Activated CD4-positive, alpha-beta T cell treated with anti-CD3 and anti-CD28 coated beads, Interleukin-2, amount 50 U/mL, for 48 hours (primary cell): ENCODE results near the gene RMDN2.
"Not testable (repeated sequence)": the region's sequence is repeated elsewhere in the genome, so short reads cannot be mapped to it uniquely, and the experiment has no call there.

Experiments
- DNase-seq, 2 experiments: peaks; one replicate each; pipeline ENCODE4 v3.0.0-alpha.2; 2020

Gene RMDN2

DNA sequence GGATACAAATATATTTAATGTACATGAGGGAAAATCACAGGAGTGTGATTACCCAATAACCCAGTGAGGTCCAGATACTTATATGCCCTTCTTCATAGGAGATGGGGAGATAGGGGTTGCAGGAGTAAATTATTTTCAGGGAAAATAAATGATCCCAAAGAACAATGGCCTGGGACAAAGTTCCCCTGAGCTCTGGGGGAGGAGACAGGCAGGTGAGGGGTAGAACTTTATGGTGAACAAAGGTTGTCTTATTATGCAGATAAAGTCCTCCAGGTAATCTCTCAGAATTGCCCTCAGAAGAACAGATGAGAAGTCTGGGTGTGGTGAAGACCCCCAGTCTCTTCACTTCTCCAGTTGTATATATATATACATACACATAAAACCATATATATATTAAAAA, 22.1 kb upstream of the RMDN2 start:
- DNase-seq, result no peak

DNA sequence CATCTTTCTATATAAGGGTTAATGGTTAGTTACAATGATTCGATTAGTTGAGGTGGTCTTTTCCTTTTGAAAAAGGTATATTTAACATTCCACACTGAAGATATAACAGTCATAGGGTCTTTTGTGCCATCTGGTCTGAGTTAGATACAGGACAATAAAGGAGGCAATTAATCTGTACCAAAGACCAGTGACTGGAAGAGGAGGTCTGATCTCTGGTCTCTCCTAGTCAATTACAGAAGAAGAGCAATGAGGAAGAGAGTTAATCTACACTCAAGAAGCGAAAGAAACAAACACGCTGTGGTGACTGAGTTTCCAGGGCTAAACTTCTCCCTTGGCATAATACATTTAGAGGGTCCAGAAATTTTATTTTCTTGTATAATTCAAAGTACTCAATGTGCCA, 20.7 kb upstream of the RMDN2 start:
- no peak for DNase-seq

DNA sequence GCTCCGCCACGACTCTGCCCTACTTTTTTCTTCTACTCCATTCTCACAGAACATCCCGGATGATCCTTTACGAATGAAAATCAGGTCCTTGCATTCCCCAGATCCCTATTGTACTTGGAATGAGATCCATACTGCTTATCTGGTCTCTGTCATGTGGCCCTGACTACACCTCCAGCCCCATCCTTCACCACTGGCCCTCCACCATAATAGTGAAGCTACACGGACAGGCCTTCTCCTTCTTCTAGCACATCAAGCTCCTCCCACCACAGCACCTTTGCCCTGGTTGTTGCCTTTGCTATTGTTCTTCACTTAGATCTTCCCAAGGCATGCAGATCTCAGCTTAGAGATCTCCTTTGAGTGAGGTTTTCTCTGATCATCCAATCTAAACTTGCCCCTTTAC, 20.1 kb upstream of the RMDN2 start:
- no peak for DNase-seq

GRCh38 chr2:37906131-37906530, 19.0 kb upstream of the RMDN2 start:
- DNase-seq, result no peak

DNA sequence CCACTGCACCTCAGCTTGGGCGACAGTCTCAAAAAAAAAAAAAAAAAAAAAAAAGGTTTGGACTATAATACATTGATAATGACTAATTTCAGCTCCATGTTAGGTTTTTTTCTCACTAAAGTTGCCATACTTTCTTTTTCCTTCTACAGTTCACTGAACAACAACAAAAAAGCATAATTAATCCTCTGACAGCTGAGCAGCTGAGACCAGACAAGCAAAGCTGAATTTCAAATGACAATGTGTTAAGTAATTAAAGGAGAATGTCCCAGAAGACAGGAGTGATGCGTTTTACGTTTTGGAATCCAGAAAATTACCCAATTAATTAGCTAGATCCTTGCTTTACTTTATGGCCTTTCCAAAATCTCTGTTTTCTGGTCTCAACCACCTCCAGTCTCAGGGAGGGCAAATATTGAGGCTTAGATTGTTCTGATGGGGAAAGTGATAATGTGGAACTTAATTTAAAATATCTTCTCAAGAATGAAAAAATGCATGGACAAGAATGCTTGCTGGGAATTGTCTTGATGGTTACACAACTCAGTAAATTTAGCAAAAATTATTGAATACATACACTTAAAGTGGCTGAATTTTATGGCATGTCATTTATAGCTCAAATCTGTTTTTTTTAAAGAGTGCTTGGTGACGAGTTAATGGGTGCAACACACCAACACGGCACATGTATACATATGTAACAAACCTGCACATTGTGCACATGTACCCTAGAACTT, 17.4 kb upstream of the RMDN2 start:
- no peak for DNase-seq

- no peak for DNase-seq
Measured at GRCh38 chr2:37911296-37911873, 13.7 kb upstream of the RMDN2 start.

- DNase-seq, result no peak
Measured at GRCh38 chr2:37912056-37912455, 13.0 kb upstream of the RMDN2 start.

DNA sequence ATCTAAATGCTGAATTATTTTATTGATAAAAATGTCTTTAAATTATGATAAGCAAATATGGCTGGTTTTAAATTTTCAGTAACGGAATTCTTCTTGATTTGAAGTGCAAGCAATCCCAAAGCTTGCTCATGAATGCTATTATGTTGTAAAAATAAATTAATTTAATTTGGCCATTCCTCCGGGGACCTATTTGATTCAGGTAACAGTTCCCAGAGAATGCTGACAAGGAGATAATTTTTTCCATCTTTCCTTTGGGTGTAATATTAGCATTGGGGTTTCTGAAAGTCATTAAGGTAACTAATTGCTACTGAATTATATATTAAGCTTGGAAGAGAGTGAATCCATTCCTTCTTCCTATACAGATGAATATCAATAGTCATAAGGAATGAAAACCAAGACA, 12.5 kb upstream of the RMDN2 start:
- no peak for DNase-seq

DNA sequence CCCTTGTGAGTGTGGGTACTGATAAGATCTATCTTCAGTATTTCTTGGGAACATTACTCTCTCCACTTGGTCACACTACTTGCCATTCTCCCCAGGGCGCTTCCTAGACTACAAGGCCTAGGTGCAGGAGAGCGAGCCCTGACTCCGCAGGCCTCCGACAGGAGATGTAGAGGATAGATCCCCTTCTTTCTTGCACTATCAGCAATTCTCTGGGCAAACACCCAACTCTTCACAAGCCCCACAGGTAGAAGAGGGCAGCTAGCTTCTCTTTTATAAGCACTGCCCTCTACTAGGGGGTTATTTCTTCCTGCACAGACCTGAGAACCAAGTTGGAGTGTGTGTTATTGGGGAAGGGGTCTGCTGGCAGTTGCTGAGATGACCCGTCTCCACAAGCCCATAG, 10.7 kb upstream of the RMDN2 start:
- DNase-seq, result no peak

- no peak for DNase-seq
Measured at GRCh38 chr2:37915773-37916172, 9.3 kb upstream of the RMDN2 start.

DNA sequence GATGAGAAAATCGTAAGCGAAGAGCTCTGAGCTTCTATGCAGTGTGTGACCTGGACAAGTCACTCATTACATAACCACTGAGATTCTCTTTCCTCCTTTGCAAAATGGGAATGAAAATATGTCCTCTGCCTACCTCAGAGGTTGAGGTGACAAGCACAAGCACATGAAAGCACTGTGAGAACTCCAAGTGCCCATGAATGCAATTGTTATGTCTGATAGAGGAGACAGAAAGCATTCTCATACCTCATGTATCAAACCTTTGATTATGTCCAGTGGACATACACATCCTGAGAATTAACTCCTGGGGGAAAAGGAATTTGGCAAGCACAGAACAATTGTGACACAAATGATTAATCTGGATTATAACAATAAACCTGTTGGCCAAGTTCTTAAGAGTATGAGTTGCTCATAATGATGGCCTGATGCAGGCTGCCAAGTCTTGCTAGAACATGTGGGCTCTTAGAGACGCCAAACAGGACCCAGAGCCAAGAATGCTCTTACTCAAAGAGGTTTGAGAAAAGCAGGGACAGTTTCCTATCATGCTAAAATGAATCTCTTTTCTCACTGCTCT, 8.5 kb upstream of the RMDN2 start:
- no peak for DNase-seq

DNA sequence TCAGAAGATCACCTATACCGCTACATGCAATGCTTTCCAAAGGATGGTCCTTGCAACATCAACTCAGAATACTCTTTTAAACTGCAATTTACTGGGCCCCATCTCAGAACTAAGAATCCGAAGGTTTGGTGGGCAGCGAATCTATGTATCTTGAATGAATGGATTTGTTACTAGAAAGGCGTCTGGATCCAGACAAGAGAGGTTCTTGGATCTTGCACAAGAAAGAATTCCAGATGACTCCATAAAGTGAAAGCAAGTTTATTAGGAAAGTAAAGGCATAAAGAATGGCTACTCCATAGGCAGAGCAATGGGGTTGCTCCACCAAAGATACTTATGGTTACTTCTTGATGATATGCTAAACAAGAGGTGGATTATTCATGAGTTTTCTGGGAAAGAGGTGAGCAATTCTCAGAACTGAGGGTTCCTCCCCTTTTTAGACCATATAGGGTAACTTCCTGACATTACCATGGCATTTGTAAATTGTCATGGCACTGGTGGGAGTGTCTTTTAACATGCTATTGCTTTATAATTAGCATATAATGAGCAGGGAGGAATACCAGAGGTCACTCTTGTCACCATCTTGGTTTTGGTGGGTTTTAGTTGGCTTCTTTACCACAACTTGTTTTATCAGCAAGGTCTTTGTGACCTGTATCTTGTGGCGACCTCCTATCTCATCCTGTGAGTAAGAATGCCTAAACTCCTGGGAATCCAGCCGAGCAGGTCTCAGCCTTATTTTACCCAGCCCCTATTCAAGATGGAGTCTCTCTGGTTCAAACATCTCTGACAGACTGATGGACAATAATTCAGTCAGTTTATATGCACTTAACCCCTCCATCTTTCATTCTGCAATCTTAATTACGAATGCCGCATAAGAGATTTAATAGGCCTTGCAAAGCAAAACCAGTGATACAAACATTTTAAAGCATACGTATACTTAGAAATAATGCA, 7.5 kb upstream of the RMDN2 start:
- no peak for DNase-seq

GRCh38 chr2:37918742-37919186, 6.3 kb upstream of the RMDN2 start:
- no peak for DNase-seq

DNA sequence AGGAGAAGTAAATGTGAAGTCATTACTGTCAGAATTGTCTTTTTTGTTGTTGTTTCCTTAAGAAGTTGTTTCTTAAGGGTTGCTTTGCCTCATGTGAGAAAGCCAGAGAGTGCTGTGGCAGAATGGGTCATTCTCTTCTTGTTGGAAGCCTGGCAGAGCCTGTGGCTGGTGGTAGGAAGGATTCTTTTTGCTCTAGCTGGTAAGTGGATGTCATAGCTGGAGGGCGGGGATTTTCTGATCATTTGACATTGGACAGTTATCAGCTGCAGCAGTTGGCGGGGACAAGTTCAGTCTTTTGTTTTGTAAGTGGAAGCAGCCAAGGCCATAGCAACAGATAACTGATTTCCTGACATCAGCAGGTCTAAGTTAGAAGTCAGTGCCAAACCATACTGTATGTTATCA, 5.5 kb upstream of the RMDN2 start:
- no peak for DNase-seq

DNA sequence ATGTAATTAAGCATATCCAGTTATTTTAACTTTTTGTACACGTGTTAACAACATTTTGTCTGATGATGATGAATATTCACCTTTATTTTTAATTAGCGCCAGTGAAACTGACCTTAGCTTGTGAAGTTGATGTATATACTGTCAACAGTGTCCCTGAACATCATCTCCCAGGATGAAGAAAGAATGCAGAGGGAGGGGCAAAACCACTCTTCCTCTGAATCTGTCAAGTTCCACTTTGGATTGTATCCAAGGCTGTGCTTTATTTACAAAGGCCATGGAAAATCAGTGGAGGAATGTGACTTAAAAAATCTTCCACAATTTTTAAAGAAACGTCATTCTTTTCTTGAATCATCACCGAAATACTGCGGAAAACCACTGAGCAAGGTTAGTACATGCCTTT, 4.5 kb upstream of the RMDN2 start:
- no peak for DNase-seq

DNA sequence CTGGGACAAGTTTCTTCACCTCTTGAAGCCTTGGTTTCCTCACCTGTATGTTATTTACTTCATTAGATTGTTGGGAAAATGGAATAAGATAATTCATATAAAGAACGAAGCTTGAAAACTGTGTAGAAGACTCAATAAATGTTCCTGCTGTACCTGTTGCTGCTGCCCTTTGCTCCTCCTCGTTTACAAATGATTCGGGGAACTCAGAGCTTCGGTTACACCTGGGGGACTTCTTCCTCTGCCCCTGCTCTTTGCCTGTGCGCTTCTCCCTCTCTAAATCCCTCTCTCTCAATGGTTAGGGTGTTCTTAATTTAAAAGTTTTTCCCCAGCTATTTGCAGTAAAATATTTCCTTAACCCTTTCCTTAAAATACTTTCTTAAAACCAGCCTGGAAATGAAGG, 3.3 kb upstream of the RMDN2 start:
- no peak for DNase-seq

DNA sequence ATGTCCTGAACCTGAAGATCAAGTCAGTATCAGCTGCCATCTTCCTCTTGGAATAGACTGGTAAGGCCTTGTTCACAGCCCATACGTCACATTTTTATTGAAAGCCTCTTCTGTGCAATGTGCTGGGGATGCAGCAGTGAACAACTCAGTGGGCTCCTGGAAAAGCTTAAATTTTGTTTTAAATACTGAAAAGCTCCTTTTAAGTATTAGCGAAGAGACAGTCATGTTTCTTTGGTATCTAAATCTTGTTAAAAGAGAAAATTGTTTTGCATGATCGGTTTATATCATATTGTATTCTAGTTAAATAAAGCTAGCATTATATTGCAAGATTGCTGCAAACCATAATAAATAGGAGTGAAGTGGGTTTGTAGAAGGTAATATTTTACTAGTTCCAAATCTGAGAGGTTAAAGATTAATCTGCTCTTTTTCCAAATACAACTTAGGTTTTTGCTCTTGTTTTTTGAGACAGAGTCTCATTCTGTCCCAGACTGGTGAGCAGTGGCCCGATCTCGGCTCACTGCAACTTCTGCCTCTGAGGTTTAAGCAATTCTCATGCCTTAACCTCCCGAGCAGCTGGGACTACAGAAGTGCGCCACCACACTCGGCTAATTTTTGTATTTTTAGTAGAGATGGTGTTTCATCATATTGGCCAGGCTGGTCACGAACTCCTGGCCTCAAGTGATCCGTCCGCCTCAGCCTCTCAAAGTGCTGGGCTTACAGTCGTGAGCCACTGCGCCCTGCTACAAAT, 1.6 kb upstream of the RMDN2 start:
- no peak for DNase-seq

GRCh38 chr2:37926635-37927034, 1.5 kb downstream of the RMDN2 start:
- DNase-seq, result no peak

DNA sequence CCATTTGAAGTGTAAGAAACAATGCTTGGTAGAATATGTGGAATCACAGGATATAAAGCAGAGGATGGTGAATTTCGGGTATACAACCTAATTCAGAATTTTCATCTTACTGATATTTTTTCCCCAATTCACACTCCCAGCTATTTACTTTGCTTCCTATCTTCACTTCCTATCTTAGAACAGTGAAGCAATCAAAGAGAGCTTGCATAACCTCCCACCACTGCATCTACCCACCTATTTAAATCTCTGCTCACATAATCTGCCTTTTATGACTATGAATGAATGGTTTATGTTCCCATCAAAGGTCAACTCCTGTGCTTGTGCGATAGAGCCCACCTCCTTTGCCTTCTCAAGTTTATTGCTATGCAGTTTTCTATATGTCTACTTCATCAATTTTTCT, 3.3 kb downstream of the RMDN2 start:
- DNase-seq, result no peak

GRCh38 chr2:37930392-37930791, 5.3 kb downstream of the RMDN2 start:
- DNase-seq, result not testable (repeated sequence)

DNA sequence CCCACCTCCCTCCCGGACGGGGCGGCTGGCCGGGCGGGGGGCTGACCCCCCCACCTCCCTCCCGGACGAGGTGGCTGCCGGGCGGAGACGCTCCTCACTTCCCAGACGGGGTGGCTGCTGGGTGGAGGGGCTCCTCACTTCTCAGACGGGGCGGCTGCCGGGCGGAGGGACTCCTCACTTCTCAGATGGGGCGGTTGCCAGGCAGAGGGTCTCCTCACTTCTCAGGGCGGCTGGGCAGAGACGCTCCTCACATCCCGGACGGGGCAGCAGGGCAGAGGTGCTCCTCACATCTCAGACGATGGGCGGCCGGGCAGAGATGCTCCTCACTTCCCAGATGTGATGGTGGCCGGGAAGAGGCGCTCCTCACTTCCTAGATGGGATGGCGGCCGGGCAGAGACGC, 7.8 kb downstream of the RMDN2 start:
- not testable (repeated sequence) for DNase-seq

DNA sequence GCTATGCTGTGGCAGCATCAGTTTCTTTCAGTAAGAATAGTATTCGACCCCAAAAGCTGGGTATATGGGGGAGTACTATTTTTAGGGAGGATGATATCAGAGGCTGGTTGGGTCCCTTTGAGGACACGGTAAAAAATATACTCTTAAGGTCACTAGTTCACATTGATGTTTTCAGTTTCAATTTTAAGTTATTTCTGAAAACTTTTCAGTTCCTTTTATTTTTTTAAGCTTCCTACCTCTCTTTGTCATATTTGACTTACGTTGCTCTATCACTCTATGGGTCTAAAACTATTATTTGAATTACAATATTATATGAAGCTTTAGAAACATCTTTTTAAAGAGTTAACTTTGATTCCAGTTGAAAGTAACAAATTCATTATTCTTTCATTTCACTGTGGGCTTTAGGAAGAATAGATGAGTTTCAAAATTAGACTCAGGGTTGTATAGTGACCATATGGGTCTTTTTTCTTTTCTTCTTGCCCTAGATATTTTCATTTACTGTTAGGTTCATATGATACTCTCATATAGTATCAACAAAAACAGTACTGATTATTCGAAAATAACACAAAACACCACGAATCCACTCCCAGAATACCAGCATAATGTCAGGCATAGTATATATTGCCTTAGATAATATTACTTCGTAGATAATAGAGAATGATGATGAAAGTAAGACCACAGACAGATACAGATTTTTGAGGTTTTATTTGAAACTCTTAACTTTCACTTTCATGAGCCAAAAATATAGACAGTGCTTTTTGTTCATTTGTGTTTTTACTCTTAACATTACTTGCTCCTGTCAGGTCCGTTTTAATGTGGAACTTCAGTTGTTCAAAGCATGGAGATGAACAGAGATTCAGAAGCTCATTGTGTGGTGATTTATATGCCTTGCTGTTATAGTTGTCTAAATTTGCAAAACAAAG, 9.8 kb downstream of the RMDN2 start:
- no peak for DNase-seq
